Calu3 (cell line): ENCODE data around the gene GLMN. TPM values are rescaled to one million over a fixed set of nuclear protein-coding genes. Genes with fewer than 3 reads are reported as not detected.

Source experiments
- Bru-seq: library from RNA; stranded (reverse); fragments of 400-500 nt; gene quantifications from one replicate; lab custom pipeline; 2021; lab: Mats Ljungman, UMichigan
- BruChase-seq, 2 experiments: library from RNA; stranded (reverse); fragments of 400-500 nt; gene quantifications; one replicate each; lab custom pipeline; 2021; lab: Mats Ljungman, UMichigan
- BruUV-seq: library from RNA; stranded (reverse); fragments of 400-500 nt; replicated peaks from 2 replicates; lab custom pipeline; 2021; lab: Mats Ljungman, UMichigan
- CTCF ChIA-PET: fragments of 300-600 bp; sonication (Branson Sonifier 250); formaldehyde crosslinking; loops from one replicate; lab custom pipeline; 2022; ENCODE audit warnings: antibody characterized with exemption; lab: Charles Lee
- DNase-seq: peaks from one replicate; pipeline ENCODE4 v3.0.0; 2022
- H3K27ac Mint-ChIP-seq: one replicate; pipeline ENCODE4 v1.8.0; 2022; ENCODE audit warnings: mixed read lengths; ENCODE audit not compliant: unreplicated experiment
- H3K27me3 Mint-ChIP-seq: one replicate; pipeline ENCODE4 v1.8.0; 2022; ENCODE audit warnings: mixed read lengths; ENCODE audit not compliant: unreplicated experiment
- H3K36me3 Mint-ChIP-seq: one replicate; pipeline ENCODE4 v1.8.0; 2022; ENCODE audit warnings: mild to moderate bottlenecking, moderate library complexity, mixed read lengths; ENCODE audit not compliant: insufficient read depth, unreplicated experiment
- H3K4me1 Mint-ChIP-seq: one replicate; pipeline ENCODE4 v1.8.0; 2022; ENCODE audit warnings: mild to moderate bottlenecking, low read depth, mixed read lengths; ENCODE audit not compliant: unreplicated experiment
- H3K4me3 Mint-ChIP-seq: one replicate; pipeline ENCODE4 v1.8.0; 2022; ENCODE audit warnings: mild to moderate bottlenecking, low read depth, moderate library complexity, mixed read lengths; ENCODE audit not compliant: unreplicated experiment
- H3K9me3 Mint-ChIP-seq: one replicate; pipeline ENCODE4 v1.8.0; 2022; ENCODE audit warnings: low read depth, mixed read lengths; ENCODE audit not compliant: unreplicated experiment
- CTCF ChIP-seq: fragments of 200-600 bp; IDR thresholded peaks from one replicate; pipeline ENCODE4 v1.8.0; 2022; ENCODE audit warnings: antibody characterized with exemption; ENCODE audit not compliant: unreplicated experiment
- intact Hi-C: fragments of 100-400 bp; cut with micrococcal nuclease; formaldehyde crosslinking; loops from one replicate; pipeline ENCODE4 v1.10.0; 2022; ENCODE audit not compliant: unreplicated experiment
- long read RNA-seq: library from polyadenylated mRNA; stranded (forward); transcript quantifications from one replicate; pipeline ENCODE4 v2.0.0, GENCODE V29; 2022
- total RNA-seq: library from RNA; stranded (reverse); gene quantifications from 2 replicates; pipeline ENCODE4 v1.2.3, GENCODE V29; 2022

Gene GLMN
- total RNA-seq (13.3 and 15.3 TPM in 2 replicates), Bru-seq, nascent RNA (percentile 78 among the genes with signal in this experiment), BruChase-seq, experiment 1, labeled RNA remaining after a 6-hour chase (percentile 78 among the genes with signal in this experiment), BruChase-seq, experiment 2, labeled RNA remaining after a 2-hour chase (percentile 84 among the genes with signal in this experiment)
- long read RNA-seq, transcript GLMN-201 (19 exons, 1,995 nt): major isoform, 23 of 30 reads
- long read RNA-seq, partial matches to known transcripts: 2 of 30 reads
- long read RNA-seq, other reads (novel, unspliced or antisense): 4 of 30 reads

GRCh38 chr1:92298573-92299476 is at the start of gene GLMN, which contains the start of gene RPAP2:
TSS of gene GLMN (minus strand) at chr1:92298987. CDS start at chr1:92297999, 988 bp downstream.
TSS of gene RPAP2 (plus strand) at chr1:92299059. CDS start at chr1:92299074, 15 bp downstream.
- no peaks in the 10 kb centered on the region for H3K27me3 Mint-ChIP-seq
- TF ChIP-seq CTCF: no peak
- BruUV-seq: no TSS peak
- peak within 1 kb of the TSS; percentile 97 for H3K27ac Mint-ChIP-seq
- H3K4me1 Mint-ChIP-seq: peaks cover 9% of the 10 kb centered on the region
- CTCF ChIA-PET: interaction anchor here (0.5 to 0.6 kb wide), 2 partner anchors 23 to 979 kb away, joined by 4 to 7 read pairs; no protein-coding TSS in a partner anchor
- DNase-seq: peak; percentile 83
- no peaks in the 10 kb centered on the region for H3K9me3 Mint-ChIP-seq
- peaks cover 26% of the 10 kb centered on the region for H3K36me3 Mint-ChIP-seq
- intact Hi-C loops: no loop called here
- H3K4me3 Mint-ChIP-seq: peak within 1 kb of the TSS; percentile 98

GRCh38 chr1:92346866-92347640 is 48.3 kb upstream of the GLMN start:
- intact Hi-C loops: no loop called here
- CTCF ChIA-PET: no interaction called here
- no TSS peak for BruUV-seq
- Mint-ChIP-seq H3K9me3 (no peaks in the 10 kb centered on the region), H3K36me3 (peaks cover 5% of the 10 kb centered on the region), H3K27me3 (no peaks in the 10 kb centered on the region), H3K27ac (no peak overlapping the region), H3K4me3 (no peak overlapping the region), H3K4me1 (no peaks in the 10 kb centered on the region)
- no peak for DNase-seq
- no peak for TF ChIP-seq CTCF

GRCh38 chr1:92343061-92343460 is 44.3 kb upstream of the GLMN start:
- no peaks in the 10 kb centered on the region for H3K27me3 Mint-ChIP-seq
- no peak for DNase-seq
- no peak overlapping the region for H3K4me3 Mint-ChIP-seq
- CTCF ChIA-PET: no interaction called here
- peaks cover 14% of the 10 kb centered on the region for H3K36me3 Mint-ChIP-seq
- intact Hi-C loops: no loop called here
- no peak overlapping the region for H3K27ac Mint-ChIP-seq
- H3K9me3 Mint-ChIP-seq: no peaks in the 10 kb centered on the region
- no peaks in the 10 kb centered on the region for H3K4me1 Mint-ChIP-seq
- no peak for TF ChIP-seq CTCF
- no TSS peak for BruUV-seq

- DNase-seq: no peak
- no peak overlapping the region for H3K27ac Mint-ChIP-seq
- no peak for TF ChIP-seq CTCF
- H3K36me3 Mint-ChIP-seq: peaks cover 14% of the 10 kb centered on the region
- no TSS peak for BruUV-seq
- no peak overlapping the region for H3K4me3 Mint-ChIP-seq
- no peaks in the 10 kb centered on the region for H3K4me1 Mint-ChIP-seq
- H3K27me3 Mint-ChIP-seq: no peaks in the 10 kb centered on the region
- CTCF ChIA-PET: no interaction called here
- intact Hi-C loops: no loop called here
- no peaks in the 10 kb centered on the region for H3K9me3 Mint-ChIP-seq
These were observed 43.6 kb upstream of the GLMN start for GRCh38 chr1:92342401-92342800.
